22Rv1 (cell line): ENCODE data around the gene LRRC72.

ENCODE experiments used
- CTCF ChIP-seq: fragments of 450-650 bp; IDR thresholded peaks from 2 replicates; pipeline ENCODE4 v1.5.1; 2017; ENCODE audit warnings: mild to moderate bottlenecking
- ZFX ChIP-seq: fragments of 450-650 bp; IDR thresholded peaks from 2 replicates; pipeline ENCODE4 v1.6.1; 2017; ENCODE audit warnings: antibody characterized with exemption, borderline replicate concordance

GRCh38 chr7:16524332-16524731 lies 2.3 kb upstream of the LRRC72 start:
- TF ChIP-seq CTCF: no peak
- no peak for TF ChIP-seq ZFX
